Epithelial cell of esophagus (primary cell): ENCODE measurements around the gene TBC1D9B.

Source experiments
- DNase-seq: peaks from one replicate; pipeline ENCODE4 v3.0.0; 2010; ENCODE audit warnings: low read depth
- H3K4me3 ChIP-seq: 2 replicates; pipeline ENCODE4 v1.5.1; 2011; ENCODE audit warnings: mild to moderate bottlenecking, low read length, control low read depth
- TF ChIP-seq, protein P1 (sequence below): IDR thresholded peaks from 2 replicates; pipeline ENCODE4 v1.5.1; 2011; ENCODE audit warnings: low read depth, mild to moderate bottlenecking, low read length, control low read depth, inconsistent platforms; ENCODE audit not compliant: insufficient read depth; ENCODE audit errors: missing control alignments

TBC1D9B gene

DNA sequence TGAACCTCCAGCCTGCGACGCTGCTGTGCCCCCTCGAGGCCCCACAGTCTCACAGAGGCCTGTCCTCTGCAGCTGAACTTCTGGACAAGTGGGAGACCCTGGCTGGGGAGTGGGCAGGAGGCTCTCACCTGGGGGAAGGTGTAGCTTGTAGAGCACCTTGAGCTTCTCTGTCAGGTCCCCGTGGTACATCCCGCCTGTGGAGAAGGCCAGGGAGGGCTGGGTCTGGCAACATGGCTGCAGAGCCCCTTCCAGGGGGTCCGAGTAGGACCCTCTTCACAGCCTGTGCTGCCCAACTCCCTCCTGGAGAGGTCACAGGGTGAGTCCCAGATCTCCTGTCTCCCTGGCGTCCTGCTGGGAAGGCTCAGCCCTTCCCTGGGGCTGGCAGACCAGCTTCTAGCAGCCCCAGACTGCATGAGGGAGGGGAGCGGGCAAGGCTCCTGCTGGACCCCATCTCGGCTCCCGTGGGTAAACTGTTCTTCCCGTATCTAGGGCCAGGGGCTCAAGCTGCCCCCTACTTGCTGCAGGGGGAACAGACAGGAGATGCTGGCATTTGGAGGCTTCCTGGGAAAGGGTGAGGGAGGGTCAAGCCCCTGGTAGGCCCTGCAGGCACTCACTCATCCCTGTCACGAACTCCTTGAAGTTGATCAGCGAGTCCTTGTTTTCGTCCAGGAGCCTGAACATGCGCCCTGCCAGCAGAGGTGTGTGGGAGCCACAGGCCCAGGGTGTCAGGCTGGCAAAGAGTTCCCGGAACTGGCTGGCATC, 37.9 kb downstream of the TBC1D9B start:
- H3K4me3 ChIP-seq: no peak overlapping the region
- TF ChIP-seq, protein P1, sequence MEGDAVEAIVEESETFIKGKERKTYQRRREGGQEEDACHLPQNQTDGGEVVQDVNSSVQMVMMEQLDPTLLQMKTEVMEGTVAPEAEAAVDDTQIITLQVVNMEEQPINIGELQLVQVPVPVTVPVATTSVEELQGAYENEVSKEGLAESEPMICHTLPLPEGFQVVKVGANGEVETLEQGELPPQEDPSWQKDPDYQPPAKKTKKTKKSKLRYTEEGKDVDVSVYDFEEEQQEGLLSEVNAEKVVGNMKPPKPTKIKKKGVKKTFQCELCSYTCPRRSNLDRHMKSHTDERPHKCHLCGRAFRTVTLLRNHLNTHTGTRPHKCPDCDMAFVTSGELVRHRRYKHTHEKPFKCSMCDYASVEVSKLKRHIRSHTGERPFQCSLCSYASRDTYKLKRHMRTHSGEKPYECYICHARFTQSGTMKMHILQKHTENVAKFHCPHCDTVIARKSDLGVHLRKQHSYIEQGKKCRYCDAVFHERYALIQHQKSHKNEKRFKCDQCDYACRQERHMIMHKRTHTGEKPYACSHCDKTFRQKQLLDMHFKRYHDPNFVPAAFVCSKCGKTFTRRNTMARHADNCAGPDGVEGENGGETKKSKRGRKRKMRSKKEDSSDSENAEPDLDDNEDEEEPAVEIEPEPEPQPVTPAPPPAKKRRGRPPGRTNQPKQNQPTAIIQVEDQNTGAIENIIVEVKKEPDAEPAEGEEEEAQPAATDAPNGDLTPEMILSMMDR: no peak
- no peak for DNase-seq

DNA sequence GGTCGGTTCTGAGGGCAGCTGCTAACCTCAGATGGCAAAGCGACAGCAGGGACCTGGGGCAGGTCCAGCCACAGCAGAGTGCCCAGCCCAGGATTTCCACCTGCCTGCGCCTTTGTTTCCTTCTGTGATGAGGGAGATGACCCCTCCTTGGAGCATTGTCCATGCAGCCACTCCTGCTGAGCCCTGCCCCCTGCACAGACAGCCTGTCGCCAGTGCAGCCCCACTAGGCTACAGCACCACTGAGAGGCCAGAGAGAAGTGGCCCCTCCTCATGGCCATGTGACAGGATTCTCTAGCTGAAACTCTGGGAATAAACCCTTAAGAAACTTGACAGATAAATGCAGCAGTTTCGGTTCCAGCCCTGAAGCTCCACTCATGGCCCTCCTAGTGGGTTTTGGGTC, 38.6 kb downstream of the TBC1D9B start:
- TF ChIP-seq, protein P1: no peak
- no peak overlapping the region for H3K4me3 ChIP-seq
- no peak for DNase-seq

DNA sequence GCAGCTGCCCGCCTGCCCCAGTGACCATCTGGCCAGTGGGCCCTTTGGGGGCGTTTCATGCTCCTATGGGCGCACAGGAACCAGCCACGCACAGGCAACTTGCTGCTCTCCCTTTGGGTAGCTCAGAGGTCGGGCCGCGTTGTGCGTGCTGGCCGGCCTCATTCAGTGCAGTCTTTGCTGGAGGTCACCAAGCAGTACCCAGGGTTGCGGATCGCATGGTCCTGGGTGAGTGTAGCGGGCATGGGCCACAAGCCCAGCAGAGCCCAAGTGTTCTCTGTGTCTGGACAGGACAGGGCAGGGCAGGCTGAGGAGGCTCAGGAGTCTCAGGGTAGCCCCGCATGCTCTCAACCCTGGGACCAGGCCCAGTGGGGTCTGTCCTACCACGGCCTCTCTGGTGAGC, 39.2 kb downstream of the TBC1D9B start:
- TF ChIP-seq, protein P1: no peak
- no peak overlapping the region for H3K4me3 ChIP-seq
- no peak for DNase-seq

DNA sequence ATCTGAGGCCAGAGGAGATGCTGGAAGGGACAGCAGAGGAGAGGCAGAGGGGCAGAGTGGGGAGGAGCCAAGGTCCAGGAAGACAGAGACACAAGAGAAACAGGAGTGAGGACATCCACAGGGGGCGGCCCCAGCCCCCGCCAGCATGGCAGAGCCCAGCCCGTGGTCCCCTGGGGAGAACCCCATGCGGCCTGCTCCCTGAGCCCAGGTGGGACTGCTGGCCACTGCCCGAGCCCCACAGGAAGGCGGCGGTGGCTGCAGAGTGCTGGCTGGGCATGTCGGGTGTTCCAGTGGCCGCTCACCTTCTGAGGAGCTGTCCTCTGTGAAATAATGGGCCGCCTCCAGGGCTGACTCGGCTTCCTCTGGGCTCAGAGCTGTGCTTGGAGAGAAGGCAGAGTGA, 40.2 kb downstream of the TBC1D9B start:
- DNase-seq: no peak
- TF ChIP-seq, protein P1: no peak
- no peak overlapping the region for H3K4me3 ChIP-seq

DNA sequence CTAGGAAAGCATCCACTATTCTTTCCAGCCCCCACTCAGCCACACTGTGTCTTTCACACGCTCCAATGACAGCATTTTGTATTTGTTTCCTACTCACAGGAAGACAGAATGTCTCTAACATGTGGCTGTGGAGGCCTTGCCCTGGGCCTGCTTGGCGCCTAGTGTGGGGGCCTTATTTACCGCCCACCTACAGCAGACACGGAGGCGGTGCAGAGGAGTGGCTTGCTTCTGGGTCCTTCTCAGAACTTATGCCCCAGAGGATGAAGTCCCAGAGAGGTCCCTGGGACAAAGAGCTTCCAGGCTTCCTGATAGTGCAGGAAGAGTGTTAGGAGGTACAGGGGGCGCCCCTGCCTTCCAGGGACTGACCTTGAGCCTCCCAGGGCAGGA, 40.6 kb downstream of the TBC1D9B start:
- DNase-seq: no peak
- H3K4me3 ChIP-seq: no peak overlapping the region
- TF ChIP-seq, protein P1: no peak

DNA sequence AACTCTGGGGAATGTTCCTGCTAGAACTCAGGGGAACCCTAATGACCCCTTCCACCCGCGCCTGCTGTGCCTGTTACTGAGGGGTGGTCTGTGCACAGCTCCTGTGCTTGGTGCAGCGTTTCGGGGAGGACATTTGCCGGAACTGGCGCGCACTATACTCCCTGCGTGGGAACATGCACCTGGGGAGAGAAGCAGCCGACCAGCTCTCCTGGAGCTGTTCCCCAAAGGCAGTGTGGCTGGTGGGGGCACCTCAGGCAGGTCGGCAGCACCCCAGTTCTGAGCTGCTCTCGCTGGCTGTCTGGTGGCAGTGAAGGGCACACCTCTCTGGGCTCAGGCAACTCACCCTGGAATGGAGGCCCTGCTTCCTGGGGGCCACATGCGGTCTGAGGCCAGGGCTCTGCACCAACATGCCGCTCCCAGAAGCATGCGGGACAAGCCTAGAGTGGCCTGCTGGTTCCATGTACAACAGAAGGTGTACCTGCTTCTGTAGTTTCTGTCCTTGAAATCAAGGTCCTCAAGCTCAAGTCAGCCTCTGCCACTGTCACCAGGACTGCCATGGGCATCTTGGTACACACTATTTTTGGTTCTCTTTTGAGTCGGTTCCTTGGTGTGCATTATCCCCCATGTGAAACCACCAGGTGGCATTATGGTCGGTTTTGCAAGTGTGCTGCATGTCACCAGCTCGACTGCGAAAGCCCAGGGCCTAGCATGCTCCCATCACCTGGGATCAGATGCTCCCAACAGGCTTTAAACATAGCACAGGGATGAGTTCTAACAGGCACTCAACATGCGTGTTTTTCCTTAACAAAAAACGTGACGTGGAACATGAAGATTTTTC, 41.2 kb downstream of the TBC1D9B start:
- DNase-seq: peak; percentile 22
- TF ChIP-seq, protein P1: peak; percentile 20
- H3K4me3 ChIP-seq: no peak overlapping the region
